GM19463 (cell line): Measurements from ENCODE around the gene MYRIP.
"Not testable (repeated sequence)": the region's sequence is repeated elsewhere in the genome, so short reads cannot be mapped to it uniquely, and the experiment has no call there.

Source experiments
- ATAC-seq: cut with Tn5 transposase; IDR thresholded peaks from one replicate; pipeline ENCODE4 v1.9.1; 2021; ENCODE audit warnings: mild to moderate bottlenecking, moderate library complexity; ENCODE audit not compliant: unreplicated experiment

Gene MYRIP

GRCh38 chr3:40077139-40077538 is 267.7 kb downstream of the MYRIP start:
- ATAC-seq = not testable (repeated sequence)

- ATAC-seq = not testable (repeated sequence)
Measured at GRCh38 chr3:40077828-40078492, 268.6 kb downstream of the MYRIP start.

- no peak for ATAC-seq
Measured at GRCh38 chr3:40078590-40078989, 269.2 kb downstream of the MYRIP start.

GRCh38 chr3:40079203-40079846 is 269.9 kb downstream of the MYRIP start:
- ATAC-seq = no peak

GRCh38 chr3:40079847-40080240 is 270.4 kb downstream of the MYRIP start:
- no peak for ATAC-seq

GRCh38 chr3:40083066-40083465 is 273.7 kb downstream of the MYRIP start:
- ATAC-seq = no peak

- ATAC-seq = not testable (repeated sequence)
Measured at GRCh38 chr3:40084424-40084823, 275.0 kb downstream of the MYRIP start.

GRCh38 chr3:40086890-40087883 is 277.8 kb downstream of the MYRIP start:
- ATAC-seq = no peak

- ATAC-seq = no peak
Measured at GRCh38 chr3:40088527-40089170, 279.2 kb downstream of the MYRIP start.

- ATAC-seq = no peak
Measured at GRCh38 chr3:40096661-40097111, 287.3 kb downstream of the MYRIP start.

GRCh38 chr3:40097131-40098117 is 288.0 kb downstream of the MYRIP start:
- ATAC-seq = no peak

- no peak for ATAC-seq
Measured at GRCh38 chr3:40098261-40098759, 288.9 kb downstream of the MYRIP start.

GRCh38 chr3:40099871-40100270 is 290.5 kb downstream of the MYRIP start:
- ATAC-seq = no peak

GRCh38 chr3:40102182-40102581 is 292.8 kb downstream of the MYRIP start:
- ATAC-seq = no peak

- no peak for ATAC-seq
Measured at GRCh38 chr3:40103829-40104228, 294.4 kb downstream of the MYRIP start.

GRCh38 chr3:40104441-40104840 is 295.0 kb downstream of the MYRIP start:
- no peak for ATAC-seq

GRCh38 chr3:40108643-40109042 is 299.2 kb downstream of the MYRIP start:
- ATAC-seq = no peak

GRCh38 chr3:40109641-40110490 is 300.5 kb downstream of the MYRIP start:
- ATAC-seq = no peak
